ENCODE data around the gene LGSN. TPM values are rescaled to one million over a fixed set of nuclear protein-coding genes. Genes with fewer than 3 reads are reported as not detected.
"Not testable (repeated sequence)": the region's sequence is repeated elsewhere in the genome, so short reads cannot be mapped to it uniquely, and the experiment has no call there.

LGSN gene
- total RNA-seq, 6 experiments from 2014 or later: 0.09 to 1.7 (median 1.00) TPM; not detected in 2

GRCh38 chr6:63280639-63281180 is 39.1 kb downstream of the LGSN start:
- intact Hi-C loops (cut with DNase I): no loop called here
- Histone ChIP-seq H3K9me3 (no peaks in the 10 kb centered on the region), H3K27me3 (no peaks in the 10 kb centered on the region), H3K27ac (no peak overlapping the region), H3K4me1 (no peaks in the 10 kb centered on the region), H3K4me3 (no peak overlapping the region), H3K36me3 (no peaks in the 10 kb centered on the region)
- no peak for ATAC-seq
- DNase-seq: no peak
- TF ChIP-seq POLR2A (IDR thresholded peaks at IDR 0.05) (no peak), CTCF (IDR thresholded peaks at IDR 0.05) (no peak)
- 67% methylated on average over 3 of the region's 3 CpGs for WGBS (ENCODE audit: insufficient coverage, low coverage, low lambda C conversion rate, missing lambda C conversion rate)

GRCh38 chr6:63278916-63279315 is 40.9 kb downstream of the LGSN start:
- no peak for TF ChIP-seq POLR2A (IDR thresholded peaks at IDR 0.05)
- TF ChIP-seq CTCF (IDR thresholded peaks at IDR 0.05): no peak
- Histone ChIP-seq H3K4me1 (no peaks in the 10 kb centered on the region), H3K27ac (no peak overlapping the region), H3K4me3 (no peak overlapping the region), H3K36me3 (no peaks in the 10 kb centered on the region), H3K27me3 (no peaks in the 10 kb centered on the region), H3K9me3 (no peaks in the 10 kb centered on the region)
- DNase-seq: no peak
- intact Hi-C loops (cut with DNase I): loop anchor here in 1 of 2 donors (10.0 kb wide), 1 partner anchor 214 kb away; no protein-coding TSS in a partner anchor
- ATAC-seq: no peak

GRCh38 chr6:63275953-63276352 is 43.8 kb downstream of the LGSN start:
- no peak overlapping the region for H3K27ac ChIP-seq
- intact Hi-C loops (cut with DNase I): loop anchor here in 1 of 2 donors (10.0 kb wide), 1 partner anchor 211 kb away; no protein-coding TSS in a partner anchor
- TF ChIP-seq CTCF (IDR thresholded peaks at IDR 0.05) (no peak), POLR2A (IDR thresholded peaks at IDR 0.05) (no peak)
- no peak overlapping the region for H3K4me3 ChIP-seq
- H3K9me3 ChIP-seq: no peaks in the 10 kb centered on the region
- no peaks in the 10 kb centered on the region for H3K36me3 ChIP-seq
- no peaks in the 10 kb centered on the region for H3K27me3 ChIP-seq
- DNase-seq (no peak), ATAC-seq (no peak)
- 58% methylated on average over 1 of the region's 1 CpG for WGBS (ENCODE audit: insufficient coverage, low coverage, low lambda C conversion rate, missing lambda C conversion rate)
- no peaks in the 10 kb centered on the region for H3K4me1 ChIP-seq

- 100% methylated on average over 1 of the region's 35 CpGs for WGBS (ENCODE audit: insufficient coverage, low coverage, low lambda C conversion rate, missing lambda C conversion rate)
- H3K36me3 ChIP-seq, H3K4me3 ChIP-seq, H3K27ac ChIP-seq, H3K4me1 ChIP-seq, H3K27me3 ChIP-seq, H3K9me3 ChIP-seq, DNase-seq, ATAC-seq: not testable (repeated sequence)
- intact Hi-C loops (cut with DNase I): loop anchor here in 1 of 2 donors (10.0 kb wide), 1 partner anchor 210 kb away; no protein-coding TSS in a partner anchor
Observed at GRCh38 chr6:63274795-63275430, 44.9 kb downstream of the LGSN start.

- H3K27me3 ChIP-seq: no peaks in the 10 kb centered on the region
- H3K4me3 ChIP-seq: no peak overlapping the region
- peak; percentile 59 to 74 (median 61) for ATAC-seq
- H3K9me3 ChIP-seq: no peaks in the 10 kb centered on the region
- intact Hi-C loops (cut with DNase I): loop anchor here in 1 of 2 donors (10.0 kb wide), 1 partner anchor 208 kb away; no protein-coding TSS in a partner anchor
- 0% methylated on average over 1 of the region's 1 CpG for WGBS (ENCODE audit: insufficient coverage, low coverage, low lambda C conversion rate, missing lambda C conversion rate)
- no peaks in the 10 kb centered on the region for H3K36me3 ChIP-seq
- TF ChIP-seq POLR2A (IDR thresholded peaks at IDR 0.05): no peak
- TF ChIP-seq CTCF (IDR thresholded peaks at IDR 0.05): peak; percentile 39 to 56 (median 48)
- H3K4me1 ChIP-seq: peaks cover 0 to 5% (median 0%) of the 10 kb centered on the region in 4 donors
- H3K27ac ChIP-seq: no peak overlapping the region
- no peak for DNase-seq
Observed at GRCh38 chr6:63272397-63272796, 47.4 kb downstream of the LGSN start.

Data from right lobe of liver (tissue), 6 donors.